HFF-Myc (cell line): ENCODE results near the gene CACNA2D3.
"Not testable (repeated sequence)": the region's sequence is repeated elsewhere in the genome, so short reads cannot be mapped to it uniquely, and the experiment has no call there.

Source experiments
- DNase-seq: peaks from one replicate; pipeline ENCODE4 v3.0.0-alpha.2; 2011; ENCODE audit warnings: low read depth; ENCODE audit errors: extremely low read depth
- H3K4me3 ChIP-seq: replicated peaks from 2 replicates; pipeline ENCODE4 v1.5.1; 2011; ENCODE audit warnings: low read depth, mild to moderate bottlenecking, control low read depth, low read length
- TF ChIP-seq, protein P1 (sequence below): IDR thresholded peaks from 2 replicates; pipeline ENCODE4 v1.5.1; 2012; ENCODE audit warnings: mild to moderate bottlenecking, low read depth, low read length, control low read depth; ENCODE audit errors: missing control alignments

Gene CACNA2D3

DNA sequence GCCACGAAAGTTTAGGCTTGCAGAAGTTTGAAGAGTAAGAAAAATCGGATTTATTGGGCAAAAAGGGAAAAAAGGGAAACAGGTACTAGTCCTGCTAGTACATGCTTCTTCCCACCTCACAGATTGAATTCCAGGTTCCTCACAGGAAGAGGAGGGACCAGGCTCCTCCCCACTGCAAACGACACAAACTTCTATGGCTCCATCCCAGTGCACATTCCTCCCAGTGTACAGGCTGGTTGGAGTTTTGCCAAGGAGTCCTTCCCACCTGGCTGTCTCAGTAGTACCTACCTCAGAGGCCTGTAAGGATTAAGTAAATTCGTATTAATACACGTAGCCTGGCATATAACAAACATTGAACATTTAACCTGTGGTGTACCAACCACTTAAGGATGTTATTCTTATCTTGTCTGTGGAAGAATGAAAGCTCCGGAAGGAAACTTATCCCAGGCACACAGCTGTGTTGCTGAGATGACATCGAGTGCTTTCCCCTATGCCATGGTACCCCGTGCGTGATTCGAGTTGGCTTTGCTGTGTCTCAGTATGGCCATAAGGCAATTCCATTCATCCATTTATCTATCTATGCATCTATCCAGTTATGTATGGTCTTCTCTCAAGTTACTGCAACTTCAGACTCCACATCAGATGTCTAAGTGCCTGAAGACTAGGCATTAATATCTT, 511.2 kb downstream of the CACNA2D3 start:
- TF ChIP-seq, protein P1, sequence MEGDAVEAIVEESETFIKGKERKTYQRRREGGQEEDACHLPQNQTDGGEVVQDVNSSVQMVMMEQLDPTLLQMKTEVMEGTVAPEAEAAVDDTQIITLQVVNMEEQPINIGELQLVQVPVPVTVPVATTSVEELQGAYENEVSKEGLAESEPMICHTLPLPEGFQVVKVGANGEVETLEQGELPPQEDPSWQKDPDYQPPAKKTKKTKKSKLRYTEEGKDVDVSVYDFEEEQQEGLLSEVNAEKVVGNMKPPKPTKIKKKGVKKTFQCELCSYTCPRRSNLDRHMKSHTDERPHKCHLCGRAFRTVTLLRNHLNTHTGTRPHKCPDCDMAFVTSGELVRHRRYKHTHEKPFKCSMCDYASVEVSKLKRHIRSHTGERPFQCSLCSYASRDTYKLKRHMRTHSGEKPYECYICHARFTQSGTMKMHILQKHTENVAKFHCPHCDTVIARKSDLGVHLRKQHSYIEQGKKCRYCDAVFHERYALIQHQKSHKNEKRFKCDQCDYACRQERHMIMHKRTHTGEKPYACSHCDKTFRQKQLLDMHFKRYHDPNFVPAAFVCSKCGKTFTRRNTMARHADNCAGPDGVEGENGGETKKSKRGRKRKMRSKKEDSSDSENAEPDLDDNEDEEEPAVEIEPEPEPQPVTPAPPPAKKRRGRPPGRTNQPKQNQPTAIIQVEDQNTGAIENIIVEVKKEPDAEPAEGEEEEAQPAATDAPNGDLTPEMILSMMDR = no peak
- no peak for DNase-seq
- no peak overlapping the region for H3K4me3 ChIP-seq

DNA sequence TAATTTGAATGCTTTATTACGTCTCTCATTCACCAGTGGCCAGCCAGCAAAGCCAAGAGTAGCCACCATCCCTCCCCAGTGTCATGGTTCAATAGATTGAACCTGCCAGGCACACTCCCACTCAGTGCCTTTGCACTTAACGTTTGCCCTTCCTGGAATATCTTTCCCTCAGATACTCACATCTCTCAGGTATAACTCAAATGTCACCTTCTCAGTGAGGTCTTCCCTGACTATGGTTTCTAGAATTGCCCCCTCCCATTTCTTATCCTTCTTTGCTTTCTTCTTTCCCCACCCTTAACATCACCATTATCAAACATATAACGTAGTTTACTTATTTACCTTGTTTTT, 511.7 kb downstream of the CACNA2D3 start:
- no peak overlapping the region for H3K4me3 ChIP-seq
- TF ChIP-seq, protein P1 = no peak

DNA sequence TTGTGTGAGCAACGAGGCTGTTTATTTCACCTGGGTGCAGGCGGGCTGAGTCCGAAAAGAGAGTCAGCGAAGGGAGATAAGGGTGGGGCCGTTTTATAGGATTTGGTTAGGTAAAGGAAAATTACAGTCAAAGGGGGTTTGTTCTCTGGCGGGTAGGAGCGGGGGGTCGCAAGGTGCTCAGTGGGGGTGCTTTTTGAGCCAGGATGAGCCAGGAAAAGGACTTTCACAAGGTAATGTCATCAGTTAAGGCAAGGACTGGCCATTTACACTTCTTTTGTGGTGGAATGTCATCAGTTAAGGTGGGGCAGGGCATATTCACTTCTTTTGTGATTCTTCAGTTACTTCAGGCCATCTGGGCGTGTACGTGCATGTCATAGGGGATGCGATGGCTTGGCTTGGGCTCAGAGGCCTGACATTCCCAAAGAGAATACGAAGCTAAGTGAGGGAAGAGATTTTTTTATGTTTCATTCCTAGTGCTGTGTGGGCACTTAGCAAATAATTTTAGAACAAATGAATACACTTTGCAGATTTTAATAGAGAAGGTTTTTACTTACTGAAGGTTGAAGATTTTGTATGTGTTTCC, 517.5 kb downstream of the CACNA2D3 start:
- not testable (repeated sequence) for H3K4me3 ChIP-seq, DNase-seq

More for the DNA sequence above, 511.7 kb downstream of the CACNA2D3 start:
- DNase-seq = no peak

DNA sequence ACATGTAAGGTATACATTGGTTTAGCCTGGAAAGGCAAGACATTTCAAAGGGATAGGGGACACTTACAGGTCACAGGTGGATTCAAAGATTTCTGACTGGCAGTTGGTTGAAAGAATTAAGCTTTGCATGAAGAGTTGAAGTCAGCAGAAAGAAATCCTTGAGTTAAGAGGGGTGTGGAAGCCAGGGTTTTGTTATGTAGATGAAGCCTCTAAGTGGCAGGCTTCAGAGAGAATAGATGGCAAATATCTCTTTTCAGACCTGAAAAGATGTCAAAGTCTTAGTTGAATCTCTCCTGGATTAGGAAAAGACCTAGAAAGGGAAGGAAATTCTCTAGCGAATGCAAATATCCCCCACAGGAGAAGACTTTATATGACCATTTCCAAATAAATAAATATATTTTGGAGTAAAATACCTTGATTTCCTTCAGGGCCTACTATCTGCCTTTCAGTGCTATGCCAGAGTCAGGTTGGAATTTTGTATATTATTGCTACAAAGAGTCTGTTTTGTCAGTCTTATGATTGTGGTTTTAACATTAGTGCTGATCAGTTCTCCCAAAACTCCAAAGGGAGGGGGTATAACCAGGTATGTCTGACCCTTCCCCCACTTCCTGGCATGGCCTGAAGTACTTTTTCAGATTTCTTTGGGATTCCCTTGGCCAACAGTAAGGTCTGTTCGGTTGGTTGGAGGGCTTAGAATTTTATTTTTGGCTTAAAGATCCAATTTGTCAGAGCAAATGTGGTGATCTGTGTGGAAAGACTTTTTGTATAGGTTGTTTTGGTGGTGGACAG, 519.1 kb downstream of the CACNA2D3 start:
- H3K4me3 ChIP-seq = no peak overlapping the region
- DNase-seq = no peak
- TF ChIP-seq, protein P1 = no peak

DNA sequence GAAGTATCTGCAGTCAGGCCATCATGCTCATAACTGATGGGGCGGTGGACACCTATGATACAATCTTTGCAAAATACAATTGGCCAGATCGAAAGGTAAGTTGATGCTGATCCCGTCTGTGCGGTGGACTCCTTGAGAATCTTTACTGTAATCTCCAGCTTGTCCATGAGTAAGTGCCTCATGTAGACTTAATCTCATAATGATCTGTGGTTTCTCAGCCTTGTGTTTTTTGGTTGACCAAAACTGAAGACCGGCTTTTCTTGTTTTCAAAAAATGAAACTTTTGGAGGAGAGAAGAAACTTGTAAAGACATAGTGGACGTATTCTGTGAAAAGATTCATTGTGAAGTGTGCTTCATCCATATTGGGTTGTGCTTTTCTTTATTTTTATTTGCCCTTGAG, 519.8 kb downstream of the CACNA2D3 start:
- TF ChIP-seq, protein P1 = no peak
- no peak overlapping the region for H3K4me3 ChIP-seq
- DNase-seq = no peak

DNA sequence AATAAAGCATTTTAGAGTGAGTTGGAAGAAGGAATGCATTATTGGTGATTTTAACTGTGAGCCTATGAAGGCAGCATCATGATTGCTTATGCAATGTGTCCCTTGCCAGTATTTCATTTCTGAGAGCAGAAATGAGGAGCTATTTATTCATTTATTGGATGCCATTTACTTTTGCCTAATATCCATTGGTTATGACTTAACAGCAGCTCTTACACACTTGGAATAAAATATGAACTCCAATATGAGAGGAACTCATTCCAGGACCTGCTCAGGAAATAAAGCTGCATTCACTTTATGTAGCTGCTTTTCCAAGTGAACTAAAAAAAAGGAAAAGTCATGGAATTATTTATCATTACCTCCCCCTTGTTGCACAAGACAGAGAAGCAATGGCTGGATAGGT, 525.4 kb downstream of the CACNA2D3 start:
- H3K4me3 ChIP-seq = no peak overlapping the region
- no peak for DNase-seq
- TF ChIP-seq, protein P1 = no peak

DNA sequence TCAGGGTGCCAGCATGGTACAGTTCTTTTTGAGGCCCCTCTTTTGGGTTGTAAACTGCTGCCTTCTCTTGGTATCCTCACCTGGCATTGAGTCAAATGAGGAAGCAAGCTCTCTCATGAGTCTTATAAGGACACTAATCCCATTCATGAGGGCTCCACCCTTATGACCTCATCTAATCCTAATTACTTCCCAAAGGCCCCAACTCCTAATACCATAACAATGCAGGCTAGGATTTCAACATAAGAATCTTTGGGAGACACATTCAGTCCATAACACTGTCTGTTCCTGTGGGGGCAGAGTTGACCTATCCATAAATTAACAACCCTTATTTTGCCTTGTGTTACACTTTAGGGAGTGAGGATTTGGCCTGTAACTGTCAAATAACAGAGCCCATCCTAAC, 527.2 kb downstream of the CACNA2D3 start:
- TF ChIP-seq, protein P1 = no peak
- no peak overlapping the region for H3K4me3 ChIP-seq
- no peak for DNase-seq
